ENCODE data around the gene AVL9. TPM values are rescaled to one million over a fixed set of nuclear protein-coding genes. Genes with fewer than 3 reads are reported as not detected.

AVL9 gene
- total RNA-seq, 1 donor from 2014 or later, result 39.8 TPM

- no peak overlapping the region for H3K4me2 ChIP-seq
- TF ChIP-seq EZH2phosphoT487 (IDR thresholded peaks at IDR 0.05), result no peak
- no peak for TF ChIP-seq EZH2 (IDR thresholded peaks at IDR 0.05)
- no peak for TF ChIP-seq CTCF (IDR thresholded peaks at IDR 0.05)
These were observed 86.7 kb downstream of the AVL9 start for GRCh38 chr7:32582036-32582435.

GRCh38 chr7:32583791-32584190 lies 88.5 kb downstream of the AVL9 start:
- Histone ChIP-seq H4K20me1 (ENCODE audit: low read depth) (no peaks in the 10 kb centered on the region), H3K79me2 (ENCODE audit: low read depth) (no peaks in the 10 kb centered on the region), H3K27me3 (no peaks in the 10 kb centered on the region), H2AFZ (replicated peaks) (no peak overlapping the region), H3K4me2 (no peak overlapping the region), H3K36me3 (peaks cover 20% of the 10 kb centered on the region), H3K4me3 (no peak overlapping the region), H3K4me1 (no peaks in the 10 kb centered on the region), H3F3A (ENCODE audit: low read depth) (peaks cover 3% of the 10 kb centered on the region), H3K9ac (no peak overlapping the region), H3K27ac (no peak overlapping the region), H3K9me3 (ENCODE audit: low read depth) (no peaks in the 10 kb centered on the region)
- TF ChIP-seq CTCF (IDR thresholded peaks at IDR 0.05) (no peak), EZH2phosphoT487 (IDR thresholded peaks at IDR 0.05) (no peak), EZH2 (IDR thresholded peaks at IDR 0.05) (no peak)
- DNase-seq (ENCODE audit: low spot score), result no peak
- Mint-ChIP-seq H3K27me3 (ENCODE audit: insufficient read depth, low read depth) (no peaks in the 10 kb centered on the region), H3K36me3 (peaks cover 33% of the 10 kb centered on the region), H3K4me1 (peaks cover 13% of the 10 kb centered on the region), H3K9me3 (no peaks in the 10 kb centered on the region), H3K4me3 (no peak overlapping the region), H3K27ac (no peak overlapping the region)

More at GRCh38 chr7:32582036-32582435, 86.7 kb downstream of the AVL9 start:
- Histone ChIP-seq H3K4me1 (no peaks in the 10 kb centered on the region), H3K36me3 (peaks cover 20% of the 10 kb centered on the region), H3K9me3 (ENCODE audit: low read depth) (no peaks in the 10 kb centered on the region), H3K79me2 (ENCODE audit: low read depth) (no peaks in the 10 kb centered on the region), H2AFZ (replicated peaks) (no peak overlapping the region), H3K27ac (no peak overlapping the region), H3F3A (ENCODE audit: low read depth) (peaks cover 11% of the 10 kb centered on the region), H3K27me3 (no peaks in the 10 kb centered on the region), H4K20me1 (ENCODE audit: low read depth) (no peaks in the 10 kb centered on the region), H3K4me3 (no peak overlapping the region), H3K9ac (no peak overlapping the region)
- H3K27me3 Mint-ChIP-seq (ENCODE audit: insufficient read depth, low read depth), result no peaks in the 10 kb centered on the region
- no peak overlapping the region for H3K4me3 Mint-ChIP-seq
- H3K4me1 Mint-ChIP-seq, result peaks cover 4% of the 10 kb centered on the region
- H3K27ac Mint-ChIP-seq, result no peak overlapping the region
- no peaks in the 10 kb centered on the region for H3K9me3 Mint-ChIP-seq
- peaks cover 33% of the 10 kb centered on the region for H3K36me3 Mint-ChIP-seq
- DNase-seq (ENCODE audit: low spot score), result no peak

- H3K4me1 Mint-ChIP-seq, result peaks cover 16% of the 10 kb centered on the region
- Histone ChIP-seq H3K27me3 (no peaks in the 10 kb centered on the region), H3K9ac (no peak overlapping the region), H2AFZ (replicated peaks) (no peak overlapping the region), H3K4me2 (no peak overlapping the region), H3K27ac (no peak overlapping the region), H3K36me3 (peaks cover 5% of the 10 kb centered on the region), H3K79me2 (ENCODE audit: low read depth) (no peaks in the 10 kb centered on the region), H3K4me3 (no peak overlapping the region), H4K20me1 (ENCODE audit: low read depth) (no peaks in the 10 kb centered on the region), H3K4me1 (no peaks in the 10 kb centered on the region), H3K9me3 (ENCODE audit: low read depth) (no peaks in the 10 kb centered on the region), H3F3A (ENCODE audit: low read depth) (no peaks in the 10 kb centered on the region)
- no peak for TF ChIP-seq CTCF (IDR thresholded peaks at IDR 0.05)
- no peak for TF ChIP-seq EZH2phosphoT487 (IDR thresholded peaks at IDR 0.05)
- no peak for TF ChIP-seq EZH2 (IDR thresholded peaks at IDR 0.05)
- H3K36me3 Mint-ChIP-seq, result peaks cover 40% of the 10 kb centered on the region
- peaks cover 5% of the 10 kb centered on the region for H3K27me3 Mint-ChIP-seq (ENCODE audit: insufficient read depth, low read depth)
- no peaks in the 10 kb centered on the region for H3K9me3 Mint-ChIP-seq
- DNase-seq (ENCODE audit: low spot score), result no peak
- H3K27ac Mint-ChIP-seq, result no peak overlapping the region
- H3K4me3 Mint-ChIP-seq, result no peak overlapping the region
These were observed 91.3 kb downstream of the AVL9 start for GRCh38 chr7:32586291-32587221.

All from neural progenitor cell (in vitro differentiated cells).